Stimulated activated CD4-positive, alpha-beta T cell treated with anti-CD3 and anti-CD28 coated beads, TNF-alpha, amount 100 ng/mL, for 24 hours (primary cell): Measurements from ENCODE around the gene KRTAP5-2.
"Not testable (repeated sequence)": the region's sequence is repeated elsewhere in the genome, so short reads cannot be mapped to it uniquely, and the experiment has no call there.

Experiments used
- DNase-seq, 3 experiments: peaks; one replicate each; pipeline ENCODE4 v3.0.0-alpha.2; 2020; ENCODE audit warnings: low read depth in 3 of 3

The KRTAP5-2 gene

DNA sequence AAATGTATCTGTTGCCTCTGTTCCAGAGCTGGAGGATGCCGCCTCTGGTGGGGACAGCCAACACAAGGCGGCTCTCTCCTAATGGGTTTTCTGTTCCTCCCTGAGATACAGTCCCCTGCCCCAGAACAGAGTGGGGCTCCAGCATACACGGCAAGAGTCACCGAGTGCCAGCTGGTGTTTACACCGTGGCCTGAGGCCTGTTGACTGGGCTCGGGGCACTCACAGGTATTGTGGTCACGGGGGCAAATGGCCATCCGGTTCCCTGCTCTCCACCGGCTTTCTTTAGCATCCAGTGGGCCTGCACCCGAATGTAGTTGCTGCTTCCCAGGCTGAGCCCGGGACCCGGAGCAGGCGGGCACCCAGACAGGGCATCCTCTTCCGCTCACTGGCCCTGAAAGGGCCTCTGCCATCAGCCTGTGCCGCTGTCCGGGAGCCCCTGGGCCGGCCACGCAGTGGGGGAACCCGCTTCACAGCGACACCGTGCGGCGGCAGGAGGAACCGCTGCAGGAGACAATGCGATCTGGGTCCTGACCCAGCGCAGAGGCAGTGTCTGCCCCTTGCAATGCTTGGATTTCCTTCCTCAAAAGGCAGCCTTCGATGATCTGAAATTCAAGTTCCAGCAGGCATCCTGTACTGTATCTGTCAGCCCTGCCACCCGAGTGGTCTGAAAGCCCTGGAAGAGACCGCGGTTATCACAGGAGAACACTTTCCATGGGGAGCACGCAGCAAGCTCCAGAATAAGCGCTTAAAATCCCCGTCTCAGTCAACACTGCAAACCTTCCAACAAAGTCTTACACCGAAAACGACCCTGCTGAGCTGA, 30.6 kb upstream of the KRTAP5-2 start:
- DNase-seq, result peak; percentile 28 to 48 (median 34)

DNA sequence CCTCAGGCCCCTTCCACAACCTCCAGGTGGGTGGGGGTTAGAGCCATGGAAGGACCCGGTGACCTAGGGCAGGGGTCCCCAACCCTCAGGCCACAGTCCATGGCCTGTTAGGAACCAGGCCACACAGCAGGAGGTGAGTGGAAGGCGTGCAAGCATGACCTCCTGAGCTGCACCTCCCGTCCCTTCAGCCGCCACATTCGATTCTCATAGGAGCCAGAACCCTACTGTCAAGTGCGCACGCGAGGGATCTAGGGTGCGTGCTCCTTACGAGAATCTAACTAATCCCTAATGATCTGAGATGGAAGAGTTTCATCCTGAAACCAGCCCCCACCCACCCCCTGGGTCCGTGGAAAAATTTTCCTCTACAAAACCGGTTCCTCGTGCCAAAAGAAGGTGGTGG, 27.4 kb upstream of the KRTAP5-2 start:
- DNase-seq, result no peak

DNA sequence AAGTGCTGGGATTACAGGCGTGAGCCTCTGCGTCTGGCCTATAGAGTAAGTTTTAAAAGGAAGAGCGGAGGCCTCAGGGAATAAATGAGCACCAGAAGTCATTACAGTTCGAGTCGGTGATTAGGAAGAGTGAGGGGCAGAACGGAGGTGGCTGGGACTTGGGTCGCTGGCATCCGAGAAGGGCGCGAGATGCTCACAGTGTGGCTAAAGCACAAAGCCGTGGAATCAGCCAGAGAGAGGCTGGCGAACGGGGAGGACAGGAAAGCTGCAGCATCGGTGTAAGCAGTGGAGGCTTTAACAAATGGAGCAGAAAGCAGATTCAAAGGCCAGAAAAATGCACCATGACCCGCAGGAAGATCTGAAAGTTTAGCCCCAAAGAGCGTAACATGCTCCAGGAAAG, 26.5 kb upstream of the KRTAP5-2 start:
- no peak for DNase-seq

DNA sequence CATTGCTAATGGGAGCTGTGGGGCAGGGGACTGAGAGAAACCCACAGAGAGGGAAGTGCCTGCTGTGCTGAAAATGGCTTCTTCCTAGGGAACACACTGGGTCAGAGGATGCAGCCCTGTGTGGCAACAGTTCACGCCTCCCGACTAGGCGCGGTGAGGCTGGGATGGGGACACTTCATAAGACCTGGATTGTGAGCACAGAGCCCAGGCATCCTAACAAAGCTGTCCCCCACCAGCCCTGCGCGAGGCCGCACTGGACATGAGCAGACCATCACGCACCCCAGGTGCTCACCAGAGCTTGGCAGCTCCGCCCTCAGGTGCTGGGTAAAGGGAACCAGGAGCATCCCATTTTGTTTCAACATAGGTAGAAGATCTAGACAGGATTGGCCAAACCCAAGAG, 25.6 kb upstream of the KRTAP5-2 start:
- DNase-seq, result no peak

DNA sequence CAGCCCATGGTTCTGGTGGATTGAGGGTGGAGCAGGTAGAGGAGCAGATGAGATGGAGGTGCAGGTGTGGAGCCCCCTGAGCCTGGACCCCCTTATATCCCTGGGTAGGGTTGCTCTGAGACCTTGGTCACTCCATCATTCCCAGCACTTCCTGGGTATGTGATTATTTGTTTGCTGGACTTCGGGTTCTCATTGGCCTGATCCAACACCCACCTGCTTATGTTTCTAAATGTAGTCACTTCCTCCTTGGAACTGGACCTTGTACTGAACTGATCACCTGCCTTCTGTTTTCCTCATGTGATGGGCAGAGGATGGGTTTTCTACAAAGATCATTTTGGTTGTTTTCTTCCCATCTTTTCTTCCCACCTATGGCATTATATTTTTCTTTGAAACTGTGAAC, 24.0 kb upstream of the KRTAP5-2 start, which contains the start of gene KRTAP5-4:
Gene KRTAP5-4, minus strand, starts transcription at position 53 of the 400 bp plus-strand sequence. Its CDS starts 45 bp downstream, at position 8.
- no peak for DNase-seq

DNA sequence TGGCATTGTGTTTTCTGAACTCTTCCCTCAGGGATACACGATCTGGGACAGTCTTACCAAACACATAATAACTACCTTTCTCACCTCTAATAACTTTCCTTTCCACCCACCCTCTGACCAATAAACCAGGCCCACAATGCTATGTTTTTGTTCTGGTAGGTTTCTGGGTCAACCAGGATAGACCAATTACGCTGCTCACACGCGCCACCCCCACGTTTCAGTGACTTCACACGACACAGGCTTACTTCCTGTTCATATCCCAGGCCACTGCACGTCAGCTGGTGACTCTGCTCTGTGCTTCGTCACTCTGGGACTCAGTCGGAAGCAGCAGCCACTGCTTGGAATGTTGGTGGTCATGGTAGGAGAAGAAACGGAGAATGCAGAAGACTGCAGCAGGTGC, 21.4 kb upstream of the KRTAP5-2 start:
- DNase-seq, result peak in 1 of 3 experiments; percentile 11

DNA sequence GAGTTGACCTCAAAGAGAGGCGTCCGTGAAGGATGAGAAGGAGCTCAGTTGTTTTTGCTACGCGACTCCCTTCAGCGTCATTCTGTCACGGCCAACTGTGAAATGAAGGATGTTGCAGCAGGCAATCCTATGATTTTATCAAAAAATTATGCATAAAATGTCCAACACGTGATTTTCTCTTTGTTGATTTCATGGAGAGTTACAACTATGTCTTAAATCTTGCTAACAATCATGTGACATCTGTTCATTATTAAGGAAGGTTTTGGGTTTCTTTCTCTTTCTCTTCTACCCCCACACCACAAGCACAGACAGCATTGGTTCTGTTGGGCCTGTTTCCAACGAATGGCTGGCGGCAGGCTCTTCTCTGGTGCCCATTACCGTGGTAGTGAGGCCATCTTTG, 20.1 kb upstream of the KRTAP5-2 start:
- DNase-seq, result no peak

DNA sequence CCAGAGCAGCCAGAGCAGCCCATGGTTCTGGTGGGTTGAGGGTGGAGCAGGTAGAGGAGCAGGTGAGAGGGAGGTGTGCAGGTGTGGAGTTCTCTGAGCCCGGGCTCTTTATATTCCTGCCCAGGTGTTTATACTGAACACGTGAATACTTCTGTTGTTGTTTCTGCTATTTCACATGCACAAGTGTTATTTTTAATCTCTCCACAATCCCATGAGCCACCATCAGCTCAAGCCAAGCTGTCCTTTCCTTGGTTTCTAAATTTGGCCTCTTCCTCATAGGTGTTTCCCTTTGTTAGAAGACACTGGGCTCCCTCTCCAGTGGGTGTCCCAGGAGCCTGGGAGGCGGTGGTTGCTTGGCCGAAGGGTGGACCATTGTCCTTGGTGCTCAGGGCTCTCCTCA, 10.3 kb upstream of the KRTAP5-2 start, which contains the start of gene KRTAP5-3:
Gene KRTAP5-3, minus strand, starts transcription at position 101 of the 400 bp plus-strand sequence. Its CDS starts 78 bp downstream, at position 23.
- no peak for DNase-seq

DNA sequence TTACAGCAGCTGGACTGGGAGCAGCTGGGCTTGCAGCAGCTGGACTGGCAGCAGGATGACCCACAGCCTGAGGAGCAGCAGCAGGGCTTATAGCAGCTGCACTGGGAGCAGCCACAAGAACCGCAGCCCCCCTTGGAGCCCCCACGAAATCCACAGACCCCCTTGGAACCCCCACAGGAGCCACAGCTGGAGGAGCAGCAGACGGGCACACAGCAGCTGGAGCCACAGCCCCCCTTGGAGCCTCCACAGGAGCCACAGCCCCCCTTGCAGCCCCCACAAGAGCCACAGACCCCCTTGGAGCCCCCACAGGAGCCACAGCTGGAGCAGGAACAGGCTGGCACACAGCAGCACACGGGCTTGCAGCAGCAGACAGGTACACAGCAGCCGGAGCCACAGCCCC, 9.8 kb upstream of the KRTAP5-2 start:
- DNase-seq, result not testable (repeated sequence)

DNA sequence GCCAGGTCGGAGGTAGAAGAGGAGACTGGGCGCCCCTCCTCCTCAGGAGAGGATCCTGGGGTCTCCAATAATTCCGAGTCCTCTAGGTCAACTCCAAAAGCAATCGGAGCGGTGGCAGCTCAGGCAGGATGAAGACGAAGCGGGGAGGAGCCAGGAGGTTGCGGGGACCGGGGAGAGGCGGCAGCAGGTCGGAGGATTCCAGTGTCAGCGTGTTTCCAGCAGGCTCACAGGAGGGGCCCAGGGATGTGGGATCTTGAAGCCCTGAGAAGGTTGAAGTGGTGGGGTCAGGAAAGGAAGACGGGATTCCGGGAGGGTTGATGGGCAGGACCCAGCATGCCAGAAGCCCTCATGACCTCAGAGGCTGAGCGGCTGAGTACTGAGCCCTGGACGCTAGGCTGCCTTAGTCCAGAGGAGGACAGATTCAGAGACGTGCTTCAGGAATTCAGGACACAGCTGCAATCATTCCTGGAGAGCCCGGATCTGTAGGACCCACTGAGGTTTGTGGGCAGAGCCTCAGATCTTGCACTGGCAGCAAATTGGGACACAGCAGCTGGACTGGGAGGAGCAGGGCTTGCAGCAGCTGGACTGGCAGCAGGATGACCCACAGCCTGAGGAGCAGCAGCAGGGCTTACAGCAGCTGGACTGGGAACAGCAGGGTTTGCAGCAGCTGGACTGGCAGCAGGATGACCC, 9.2 kb upstream of the KRTAP5-2 start:
- not testable (repeated sequence) for DNase-seq

DNA sequence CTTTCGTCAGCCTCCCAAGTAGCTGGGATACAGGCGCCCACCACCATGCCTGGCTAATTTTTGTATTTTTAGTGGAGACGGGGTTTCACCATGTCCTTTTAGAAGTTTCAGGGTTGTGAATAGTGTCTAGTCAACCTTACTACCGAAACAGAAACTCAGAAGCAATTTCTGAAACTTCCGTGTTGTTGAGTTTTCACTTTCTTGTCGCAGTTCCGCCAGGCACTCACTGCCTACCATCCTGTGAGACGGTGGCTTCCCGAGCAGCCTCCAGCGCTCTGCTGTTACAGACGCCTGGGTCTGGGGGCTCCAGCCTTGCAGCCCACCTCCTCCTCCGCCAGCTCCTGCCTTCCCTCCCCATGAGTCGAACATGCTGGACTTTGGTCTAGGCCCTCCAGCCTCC, 7.8 kb upstream of the KRTAP5-2 start:
- not testable (repeated sequence) for DNase-seq

DNA sequence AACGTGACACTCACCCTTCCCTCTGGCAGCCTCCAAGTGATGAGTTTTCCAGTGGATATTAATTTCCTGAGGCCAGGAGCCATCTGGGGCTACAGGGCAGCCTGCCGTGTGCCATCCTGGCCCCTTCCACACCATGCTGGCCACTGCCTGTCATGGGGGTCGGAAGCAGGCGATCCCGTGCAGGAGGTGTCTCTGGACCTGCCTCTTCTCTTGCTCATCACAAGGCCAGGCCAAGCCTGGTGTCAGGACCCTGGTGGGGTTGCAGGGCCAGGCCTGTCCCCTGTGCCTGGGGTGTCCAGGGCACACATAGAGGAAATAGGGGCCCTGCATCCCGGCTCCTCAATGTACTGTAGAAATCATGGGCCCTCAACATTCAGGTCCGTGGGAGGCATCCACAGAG, 6.6 kb upstream of the KRTAP5-2 start:
- no peak for DNase-seq

DNA sequence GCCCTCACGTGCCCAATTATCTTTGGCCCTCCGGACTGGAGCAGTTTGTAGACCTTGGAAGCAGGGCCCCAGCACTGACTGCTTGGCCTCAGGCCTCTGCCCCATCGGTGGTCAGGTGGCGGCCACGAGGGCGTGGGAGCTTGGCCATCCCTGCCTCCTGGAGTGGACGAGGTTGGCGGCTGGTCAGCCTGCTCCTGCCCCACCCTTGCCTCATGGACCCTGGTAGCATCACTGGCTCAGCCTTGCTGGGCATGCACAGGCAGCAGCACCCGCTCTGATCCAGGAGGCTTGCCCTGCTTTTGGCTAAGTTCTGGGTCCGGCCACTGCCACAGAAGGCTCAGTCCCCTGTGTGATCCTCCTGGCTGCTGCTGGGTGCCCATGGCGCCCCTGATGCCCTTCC, 6.1 kb upstream of the KRTAP5-2 start:
- no peak for DNase-seq

DNA sequence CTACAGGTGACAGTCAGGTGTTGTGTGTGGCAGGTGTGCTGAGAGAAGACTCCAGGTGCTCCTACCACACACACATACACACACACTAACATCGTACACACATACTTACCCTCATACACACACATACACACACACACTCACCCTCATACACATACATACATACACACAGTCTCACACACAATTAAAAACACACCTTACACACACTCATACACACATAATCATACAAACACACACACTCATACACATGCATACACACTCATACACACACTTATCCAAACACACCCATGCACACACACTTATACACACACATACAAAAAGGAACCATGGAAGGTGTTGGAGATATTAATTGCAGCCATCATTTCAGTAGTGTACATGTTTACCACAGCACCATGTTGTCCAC, 5.5 kb upstream of the KRTAP5-2 start:
- no peak for DNase-seq

DNA sequence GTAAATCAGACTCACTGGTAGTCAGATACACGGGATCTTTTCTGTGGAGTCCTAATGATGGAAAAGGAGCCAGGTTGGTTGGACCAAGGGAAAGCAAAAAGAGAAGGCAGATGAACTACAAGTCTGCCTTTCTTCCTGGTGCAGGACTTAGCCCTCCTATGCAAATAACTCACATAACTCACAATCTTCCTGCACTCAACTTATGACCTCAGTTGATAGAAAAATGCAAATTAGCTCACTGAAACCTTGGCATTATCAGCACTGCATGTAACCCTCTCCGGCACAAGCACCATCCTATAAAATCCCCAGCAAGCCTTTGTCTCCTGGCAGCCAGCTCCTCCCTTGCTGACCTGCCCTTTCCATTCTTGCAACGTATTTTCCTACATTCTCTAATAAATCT, 3.6 kb upstream of the KRTAP5-2 start:
- DNase-seq, result not testable (repeated sequence)

DNA sequence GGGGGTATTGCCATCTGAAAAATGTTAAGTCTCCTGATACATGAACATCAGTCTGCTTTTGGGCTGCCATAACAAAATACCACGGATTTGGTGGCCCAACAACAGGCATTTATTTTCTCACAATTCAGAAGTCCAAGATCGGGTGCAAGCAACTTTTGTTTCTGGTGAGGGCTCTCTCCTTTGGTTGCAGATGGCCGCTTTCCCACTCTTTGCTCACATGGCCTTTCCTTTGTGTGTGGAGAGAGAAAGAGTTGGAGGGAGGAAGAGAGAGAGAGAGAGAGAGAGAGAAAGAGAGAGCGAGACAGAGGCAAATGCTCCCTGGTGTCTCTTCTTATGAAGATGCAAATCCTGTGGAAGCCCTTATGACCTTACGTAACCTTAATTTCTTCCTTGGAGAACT, 2.5 kb upstream of the KRTAP5-2 start:
- DNase-seq, result no peak

DNA sequence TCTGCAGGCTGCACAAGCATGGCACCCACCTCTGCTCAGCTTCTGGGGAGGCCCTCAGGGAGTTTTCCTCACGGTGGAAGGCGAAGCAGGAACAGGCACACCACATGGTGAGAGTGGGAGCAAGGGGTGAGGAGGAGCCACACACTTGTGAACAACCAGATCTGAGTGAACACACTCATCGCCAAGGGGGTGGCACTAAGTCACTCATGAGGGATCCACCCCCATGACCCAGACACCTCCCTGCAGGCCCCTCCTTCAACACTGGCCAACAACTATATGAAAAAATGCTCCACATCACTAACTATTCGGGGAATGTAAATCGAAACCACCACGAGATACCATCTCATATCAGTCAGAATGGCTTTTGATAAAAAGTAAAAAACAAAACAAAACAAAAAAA, 722 bp upstream of the KRTAP5-2 start:
- no peak for DNase-seq

DNA sequence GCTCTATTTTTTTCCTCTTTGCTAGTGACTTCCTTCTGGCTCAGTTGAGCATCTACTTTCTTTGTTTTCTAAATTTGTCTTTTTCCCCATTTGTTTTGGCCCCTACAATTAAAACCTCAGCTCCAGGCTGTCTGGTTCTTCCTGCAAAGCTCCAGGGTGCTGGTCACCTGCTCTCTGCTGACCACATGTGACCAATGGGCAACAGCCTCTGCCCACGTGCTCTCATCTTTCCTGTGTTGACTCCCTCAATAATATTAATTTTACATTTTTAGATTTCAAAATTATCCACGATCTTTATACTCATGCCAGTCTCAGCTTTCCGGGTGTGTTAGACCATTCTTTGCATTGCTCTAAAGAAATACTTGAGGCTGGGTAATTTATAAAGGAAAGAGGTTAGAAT, 312 bp upstream of the KRTAP5-2 start:
- not testable (repeated sequence) for DNase-seq

DNA sequence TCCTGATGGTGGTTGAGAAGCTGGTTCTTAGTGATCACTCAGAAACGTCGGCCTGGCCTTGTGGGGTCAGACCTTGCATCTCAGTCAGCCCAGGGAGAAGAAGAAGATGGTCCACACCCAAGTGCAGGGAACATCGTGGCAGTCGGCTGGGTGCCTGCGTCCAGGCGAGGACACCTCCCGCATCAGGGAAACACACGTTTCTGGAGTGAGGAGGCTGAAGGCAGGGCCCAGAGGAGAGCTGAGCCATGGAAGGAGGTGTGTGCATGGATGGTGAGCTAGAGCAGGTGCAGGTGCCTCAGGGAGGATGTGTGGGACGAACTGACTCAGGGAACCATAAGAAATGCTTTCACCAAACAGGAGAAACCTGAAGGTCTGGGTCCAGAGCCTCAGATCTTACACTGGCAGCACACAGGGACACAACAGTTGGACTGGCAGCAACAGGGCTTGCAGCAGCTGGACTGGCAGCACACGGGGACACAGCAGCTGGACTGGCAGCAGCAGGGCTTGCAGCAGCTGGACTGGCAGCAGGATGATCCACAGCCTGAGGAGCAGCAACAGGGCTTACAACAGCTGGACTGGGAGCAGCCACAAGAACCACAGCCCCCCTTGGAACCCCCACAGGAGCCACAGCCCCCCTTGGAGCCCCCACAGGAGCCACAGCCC, 632 bp downstream of the KRTAP5-2 start:
- DNase-seq, result no peak

DNA sequence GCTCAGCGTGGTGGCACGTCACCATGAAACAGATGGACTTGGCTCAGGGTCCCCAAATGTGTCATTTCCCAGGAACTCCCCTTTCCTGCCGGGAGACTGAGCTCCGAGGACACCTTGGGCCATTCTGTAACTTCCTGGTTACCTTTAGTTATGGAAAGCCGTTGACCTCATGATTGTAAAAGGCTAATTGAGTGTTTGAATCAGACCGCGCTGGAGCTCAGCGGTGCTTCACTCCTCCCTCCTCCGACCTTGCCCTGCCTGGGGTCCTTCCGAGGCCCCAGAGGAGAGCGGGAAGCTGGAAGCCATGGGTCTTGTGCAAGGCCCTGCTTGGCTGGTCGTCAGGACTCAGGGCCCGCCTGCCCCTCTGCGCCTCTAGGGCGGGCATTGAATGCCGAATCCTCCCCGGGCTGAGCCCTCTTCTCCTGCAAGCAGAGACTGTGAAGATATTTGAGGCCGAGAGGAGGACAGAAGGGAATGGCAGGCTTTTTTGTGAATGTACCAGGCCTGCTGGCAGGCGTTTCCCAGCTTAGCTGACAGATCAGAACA, 1.4 kb downstream of the KRTAP5-2 start:
- not testable (repeated sequence) for DNase-seq

DNA sequence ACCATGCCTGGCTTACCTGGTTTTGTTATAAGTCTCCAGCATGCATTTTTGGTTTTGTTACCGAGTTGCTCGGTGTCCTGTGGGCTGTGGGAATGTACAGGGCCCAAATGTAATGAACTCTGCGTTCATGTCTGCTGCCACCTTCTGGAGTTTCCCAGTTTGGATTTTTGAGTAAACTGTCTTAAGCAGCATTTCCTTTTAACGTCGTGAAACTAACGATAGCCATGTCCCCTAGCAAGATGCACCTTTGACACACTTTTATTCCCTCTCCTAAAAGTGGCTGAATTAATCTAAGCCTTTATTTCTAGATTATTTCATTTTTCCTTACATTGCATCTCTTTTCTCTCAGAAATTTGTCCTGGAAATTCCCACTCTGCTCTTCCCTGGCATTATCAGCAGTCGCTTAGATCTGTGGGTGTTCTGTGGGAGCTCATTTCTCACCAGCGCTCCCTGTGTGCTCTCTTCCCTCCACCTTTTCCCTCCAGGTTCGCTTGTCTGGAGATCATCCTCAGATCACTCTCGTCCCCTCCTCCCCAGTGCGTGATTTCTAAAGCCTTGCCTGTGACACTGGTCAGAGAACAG, 2.0 kb downstream of the KRTAP5-2 start:
- DNase-seq, result not testable (repeated sequence)

DNA sequence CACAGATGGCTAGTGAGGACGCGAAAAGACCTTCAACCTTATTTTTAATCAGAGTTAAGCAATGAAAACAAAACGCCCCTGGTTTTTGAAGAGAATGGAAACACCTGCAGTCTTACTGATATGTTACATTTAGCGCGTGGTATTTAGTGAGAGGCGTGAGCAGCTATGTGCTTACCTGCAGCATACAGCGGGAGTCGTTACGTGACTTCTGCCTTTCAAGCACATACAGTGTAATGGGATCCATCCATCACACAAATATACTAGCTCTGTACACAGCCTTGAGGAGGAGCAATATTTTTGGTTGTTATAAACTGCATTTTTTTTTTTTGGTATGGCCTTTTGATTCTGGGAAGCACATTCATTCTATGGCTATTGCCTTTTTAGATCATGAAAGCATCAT, 5.5 kb downstream of the KRTAP5-2 start:
- DNase-seq, result no peak
